ENCODE results near the gene CD300LB. TPM values are rescaled to one million over a fixed set of nuclear protein-coding genes. Genes with fewer than 3 reads are reported as not detected.

Gene CD300LB
- total RNA-seq, 1 experiment from 2014 or later, result not detected

DNA sequence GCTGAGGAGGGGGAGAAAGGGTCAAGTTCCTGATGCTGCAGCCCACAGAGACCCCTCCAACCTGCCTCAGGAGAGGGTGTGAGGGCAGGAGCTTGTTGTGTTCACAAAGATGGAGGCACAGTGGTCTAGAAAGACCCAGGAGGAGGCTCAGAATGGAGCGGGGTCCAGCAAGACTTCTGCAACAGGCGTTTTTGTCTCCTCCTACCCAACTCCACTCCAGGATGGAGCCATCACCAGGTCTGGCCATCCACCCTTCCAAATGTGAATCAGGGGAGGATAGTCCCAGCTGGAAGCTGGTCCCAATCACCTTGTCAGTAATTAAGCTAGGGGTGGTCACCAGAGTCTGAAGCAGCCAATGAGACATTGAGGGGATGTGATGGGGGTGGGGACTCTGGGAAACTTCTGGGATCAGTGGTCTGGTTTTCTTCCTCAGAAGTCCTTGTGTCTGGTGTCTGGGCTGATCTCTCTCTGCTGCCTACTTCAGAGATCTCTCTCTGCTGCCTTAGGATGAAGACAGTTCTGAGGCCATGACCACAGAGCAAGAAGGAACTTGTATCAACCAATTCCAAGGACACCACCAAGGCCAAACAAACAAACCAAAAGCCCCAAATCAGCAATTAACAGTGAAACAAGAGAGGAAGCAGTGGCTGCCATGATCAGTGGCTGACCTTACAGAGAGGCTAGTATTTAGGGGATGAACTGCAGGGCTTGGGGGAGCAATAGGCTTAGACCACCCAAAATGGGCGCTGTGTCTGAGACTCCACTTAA, 14.5 kb downstream of the CD300LB start:
- no peak for DNase-seq (ENCODE audit: low spot score)
- H3K4me1 ChIP-seq (ENCODE audit: insufficient read depth, low read length, poor library complexity, severe bottlenecking), result no peaks in the 10 kb centered on the region
- peaks cover 6% of the 10 kb centered on the region for H3K9me3 ChIP-seq (ENCODE audit: low read depth, low read length, poor library complexity, severe bottlenecking)
- BruUV-seq (replicated peaks), result no TSS peak
- ChIA-PET CTCF (no interaction called here), POLR2A (ENCODE audit: low non-redundant PET) (no interaction called here)
- no peak overlapping the region for H3K27ac ChIP-seq (ENCODE audit: low read depth, low read length, poor library complexity, severe bottlenecking)
- H3K4me3 ChIP-seq (ENCODE audit: low read depth, low read length, poor library complexity, severe bottlenecking), result no peak overlapping the region
- TF ChIP-seq EZH2 (IDR thresholded peaks at IDR 0.05; ENCODE audit: borderline replicate concordance, low read depth, low read length, poor library complexity, severe bottlenecking), result no peak
- TF ChIP-seq, protein P1, sequence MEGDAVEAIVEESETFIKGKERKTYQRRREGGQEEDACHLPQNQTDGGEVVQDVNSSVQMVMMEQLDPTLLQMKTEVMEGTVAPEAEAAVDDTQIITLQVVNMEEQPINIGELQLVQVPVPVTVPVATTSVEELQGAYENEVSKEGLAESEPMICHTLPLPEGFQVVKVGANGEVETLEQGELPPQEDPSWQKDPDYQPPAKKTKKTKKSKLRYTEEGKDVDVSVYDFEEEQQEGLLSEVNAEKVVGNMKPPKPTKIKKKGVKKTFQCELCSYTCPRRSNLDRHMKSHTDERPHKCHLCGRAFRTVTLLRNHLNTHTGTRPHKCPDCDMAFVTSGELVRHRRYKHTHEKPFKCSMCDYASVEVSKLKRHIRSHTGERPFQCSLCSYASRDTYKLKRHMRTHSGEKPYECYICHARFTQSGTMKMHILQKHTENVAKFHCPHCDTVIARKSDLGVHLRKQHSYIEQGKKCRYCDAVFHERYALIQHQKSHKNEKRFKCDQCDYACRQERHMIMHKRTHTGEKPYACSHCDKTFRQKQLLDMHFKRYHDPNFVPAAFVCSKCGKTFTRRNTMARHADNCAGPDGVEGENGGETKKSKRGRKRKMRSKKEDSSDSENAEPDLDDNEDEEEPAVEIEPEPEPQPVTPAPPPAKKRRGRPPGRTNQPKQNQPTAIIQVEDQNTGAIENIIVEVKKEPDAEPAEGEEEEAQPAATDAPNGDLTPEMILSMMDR (conservative IDR thresholded peaks at IDR 0.05; ENCODE audit: low read depth, low read length), result no peak
- H3K36me3 ChIP-seq (ENCODE audit: insufficient read depth, low read length, poor library complexity, severe bottlenecking), result no peaks in the 10 kb centered on the region
- H3K27me3 ChIP-seq (replicated peaks; ENCODE audit: insufficient read depth, low read depth, low read length, poor library complexity), result peaks cover 12% of the 10 kb centered on the region
- intact Hi-C loops (cut with micrococcal nuclease; ENCODE audit: unreplicated experiment), result no loop called here

DNA sequence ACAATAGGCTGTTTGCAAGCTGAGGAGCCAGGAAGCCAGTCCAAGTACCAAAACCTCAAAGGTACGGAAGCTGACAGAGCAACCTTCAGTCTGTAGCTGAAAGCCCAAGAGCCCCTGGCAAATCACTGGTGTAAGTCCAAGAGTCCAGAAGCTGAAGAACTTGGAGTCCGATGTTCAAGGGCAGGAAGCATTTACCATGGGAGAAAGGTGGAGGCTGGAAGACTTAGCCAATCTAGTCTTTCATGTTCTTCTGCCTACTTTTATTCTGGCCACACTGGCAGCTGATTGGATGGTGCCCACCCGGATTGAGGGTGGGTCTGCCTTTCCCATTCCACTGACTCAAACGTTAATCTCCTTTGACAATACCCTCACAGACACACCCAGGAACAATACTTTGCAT, 15.3 kb downstream of the CD300LB start:
- POLR2A ChIA-PET (ENCODE audit: low non-redundant PET), result no interaction called here

DNA sequence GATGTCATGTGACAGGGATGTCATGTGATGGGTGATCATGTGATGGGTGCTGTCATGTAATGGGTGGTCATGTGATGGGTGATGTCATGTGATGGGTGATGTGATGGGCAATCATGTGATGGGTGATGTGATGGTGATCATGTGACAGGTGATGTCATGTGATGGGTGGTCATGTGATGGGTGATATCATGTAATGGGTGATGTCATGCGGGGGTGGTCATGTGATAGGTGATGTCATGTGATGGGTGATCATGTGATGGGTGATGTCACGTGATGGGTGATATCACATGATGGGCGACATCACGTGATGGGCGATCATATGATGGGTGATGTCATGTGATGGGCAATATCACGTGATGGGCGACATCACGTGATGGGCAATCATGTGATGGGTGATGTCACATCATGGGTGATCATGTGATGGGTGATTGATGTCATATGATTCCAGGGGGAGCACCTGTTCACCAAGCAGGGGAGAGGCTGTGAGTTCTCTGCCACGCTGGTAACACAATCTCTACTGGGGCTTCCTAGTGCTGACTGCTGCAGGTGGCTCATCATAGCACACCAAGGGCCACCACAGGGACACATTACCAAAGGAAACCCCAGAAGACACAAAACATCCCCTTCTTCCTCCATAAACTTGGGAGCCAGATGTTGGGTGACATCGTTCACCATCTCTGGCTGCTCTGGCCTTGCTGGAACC, 16.5 kb downstream of the CD300LB start:
- POLR2A ChIA-PET (ENCODE audit: low non-redundant PET), result no interaction called here
- DNase-seq (ENCODE audit: low spot score), result no peak
- peaks cover 6% of the 10 kb centered on the region for H3K9me3 ChIP-seq (ENCODE audit: low read depth, low read length, poor library complexity, severe bottlenecking)
- no peaks in the 10 kb centered on the region for H3K4me1 ChIP-seq (ENCODE audit: insufficient read depth, low read length, poor library complexity, severe bottlenecking)
- CTCF ChIA-PET, result no interaction called here
- no peak overlapping the region for H3K27ac ChIP-seq (ENCODE audit: low read depth, low read length, poor library complexity, severe bottlenecking)
- BruUV-seq (replicated peaks), result no TSS peak
- no peak overlapping the region for H3K4me3 ChIP-seq (ENCODE audit: low read depth, low read length, poor library complexity, severe bottlenecking)
- intact Hi-C loops (cut with micrococcal nuclease; ENCODE audit: unreplicated experiment), result no loop called here
- H3K36me3 ChIP-seq (ENCODE audit: insufficient read depth, low read length, poor library complexity, severe bottlenecking), result no peaks in the 10 kb centered on the region
- no peaks in the 10 kb centered on the region for H3K27me3 ChIP-seq (replicated peaks; ENCODE audit: insufficient read depth, low read depth, low read length, poor library complexity)
- TF ChIP-seq EZH2 (IDR thresholded peaks at IDR 0.05; ENCODE audit: borderline replicate concordance, low read depth, low read length, poor library complexity, severe bottlenecking), result no peak
- TF ChIP-seq, protein P1 (conservative IDR thresholded peaks at IDR 0.05; ENCODE audit: low read depth, low read length), result no peak

More for the DNA sequence above, 15.3 kb downstream of the CD300LB start:
- peaks cover 4% of the 10 kb centered on the region for H3K27me3 ChIP-seq (replicated peaks; ENCODE audit: insufficient read depth, low read depth, low read length, poor library complexity)
- CTCF ChIA-PET, result no interaction called here
- no TSS peak for BruUV-seq (replicated peaks)
- H3K4me1 ChIP-seq (ENCODE audit: insufficient read depth, low read length, poor library complexity, severe bottlenecking), result no peaks in the 10 kb centered on the region
- DNase-seq (ENCODE audit: low spot score), result no peak
- intact Hi-C loops (cut with micrococcal nuclease; ENCODE audit: unreplicated experiment), result no loop called here
- no peak overlapping the region for H3K27ac ChIP-seq (ENCODE audit: low read depth, low read length, poor library complexity, severe bottlenecking)
- TF ChIP-seq, protein P1 (conservative IDR thresholded peaks at IDR 0.05; ENCODE audit: low read depth, low read length), result no peak
- no peak for TF ChIP-seq EZH2 (IDR thresholded peaks at IDR 0.05; ENCODE audit: borderline replicate concordance, low read depth, low read length, poor library complexity, severe bottlenecking)
- no peak overlapping the region for H3K4me3 ChIP-seq (ENCODE audit: low read depth, low read length, poor library complexity, severe bottlenecking)
- peaks cover 6% of the 10 kb centered on the region for H3K9me3 ChIP-seq (ENCODE audit: low read depth, low read length, poor library complexity, severe bottlenecking)
- H3K36me3 ChIP-seq (ENCODE audit: insufficient read depth, low read length, poor library complexity, severe bottlenecking), result no peaks in the 10 kb centered on the region

Data from A673 (cell line).